Stromal cell of bone marrow (primary cell): ENCODE results near the gene TMPRSS7.
"Not testable (repeated sequence)": the region's sequence is repeated elsewhere in the genome, so short reads cannot be mapped to it uniquely, and the experiment has no call there.

Source experiments
- DNase-seq: peaks from one replicate; pipeline ENCODE4 v3.0.0-alpha.2; 2012; ENCODE audit warnings: low read depth

The TMPRSS7 gene

GRCh38 chr3:112012205-112012992 is 22.1 kb upstream of the TMPRSS7 start:
- no peak for DNase-seq

GRCh38 chr3:112013058-112013783 is 21.3 kb upstream of the TMPRSS7 start:
- peak; percentile 61 for DNase-seq

GRCh38 chr3:112013784-112014143 is 20.8 kb upstream of the TMPRSS7 start:
- DNase-seq, result no peak

GRCh38 chr3:112017091-112017490 is 17.4 kb upstream of the TMPRSS7 start:
- DNase-seq, result no peak

- no peak for DNase-seq
Observed at GRCh38 chr3:112018712-112019111, 15.8 kb upstream of the TMPRSS7 start.

GRCh38 chr3:112019716-112020115 is 14.8 kb upstream of the TMPRSS7 start:
- no peak for DNase-seq

GRCh38 chr3:112020674-112021085 is 13.9 kb upstream of the TMPRSS7 start:
- DNase-seq, result no peak

GRCh38 chr3:112027142-112027541 is 7.4 kb upstream of the TMPRSS7 start:
- no peak for DNase-seq

GRCh38 chr3:112027826-112028225 is 6.7 kb upstream of the TMPRSS7 start:
- no peak for DNase-seq

GRCh38 chr3:112030901-112031300 is 3.6 kb upstream of the TMPRSS7 start:
- no peak for DNase-seq

- DNase-seq, result no peak
Observed at GRCh38 chr3:112032098-112032731, 2.3 kb upstream of the TMPRSS7 start.

- DNase-seq, result no peak
Observed at GRCh38 chr3:112035241-112035640, 705 bp downstream of the TMPRSS7 start.

GRCh38 chr3:112037194-112037593 is 2.7 kb downstream of the TMPRSS7 start:
- DNase-seq, result not testable (repeated sequence)

GRCh38 chr3:112038863-112039262 is 4.3 kb downstream of the TMPRSS7 start:
- no peak for DNase-seq

- no peak for DNase-seq
Observed at GRCh38 chr3:112041321-112041720, 6.8 kb downstream of the TMPRSS7 start.

GRCh38 chr3:112042842-112043280 is 8.3 kb downstream of the TMPRSS7 start:
- DNase-seq, result peak; percentile 2

- DNase-seq, result peak; percentile 53
Observed at GRCh38 chr3:112043621-112044201, 9.2 kb downstream of the TMPRSS7 start.

GRCh38 chr3:112046599-112046998 is 12.1 kb downstream of the TMPRSS7 start:
- no peak for DNase-seq

GRCh38 chr3:112047264-112047663 is 12.7 kb downstream of the TMPRSS7 start:
- DNase-seq, result no peak

- DNase-seq, result no peak
Observed at GRCh38 chr3:112048911-112049310, 14.4 kb downstream of the TMPRSS7 start.

- no peak for DNase-seq
Observed at GRCh38 chr3:112053229-112053628, 18.7 kb downstream of the TMPRSS7 start.

- no peak for DNase-seq
Observed at GRCh38 chr3:112056451-112056929, 22.0 kb downstream of the TMPRSS7 start.
